CD4-positive, alpha-beta T cell treated with Interleukin-10 for 1 hour (primary cell): ENCODE results near the gene FAM184A.
"Not testable (repeated sequence)": the region's sequence is repeated elsewhere in the genome, so short reads cannot be mapped to it uniquely, and the experiment has no call there.

Source experiments
- DNase-seq: peaks from one replicate; pipeline ENCODE4 v3.0.0-alpha.2; 2020

FAM184A gene

DNA sequence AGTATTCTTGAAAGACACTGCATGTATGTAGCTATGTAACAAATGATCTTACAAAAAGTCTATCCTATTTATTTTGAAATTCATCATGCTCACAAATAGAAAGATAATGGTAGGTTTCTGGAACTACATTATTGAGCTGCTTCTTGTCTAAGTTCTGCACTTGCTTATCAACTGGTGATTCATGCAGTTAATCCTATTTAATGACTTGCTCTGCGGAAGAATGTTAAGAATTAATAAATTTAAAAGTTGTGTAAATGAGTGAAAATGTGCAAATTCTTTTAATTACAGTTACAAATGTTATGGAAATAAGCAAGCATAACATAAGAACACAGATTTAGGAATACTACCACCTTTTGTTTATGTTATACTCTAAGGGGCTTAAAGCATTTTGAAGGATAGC, 76.4 kb downstream of the FAM184A start:
- DNase-seq, result no peak

DNA sequence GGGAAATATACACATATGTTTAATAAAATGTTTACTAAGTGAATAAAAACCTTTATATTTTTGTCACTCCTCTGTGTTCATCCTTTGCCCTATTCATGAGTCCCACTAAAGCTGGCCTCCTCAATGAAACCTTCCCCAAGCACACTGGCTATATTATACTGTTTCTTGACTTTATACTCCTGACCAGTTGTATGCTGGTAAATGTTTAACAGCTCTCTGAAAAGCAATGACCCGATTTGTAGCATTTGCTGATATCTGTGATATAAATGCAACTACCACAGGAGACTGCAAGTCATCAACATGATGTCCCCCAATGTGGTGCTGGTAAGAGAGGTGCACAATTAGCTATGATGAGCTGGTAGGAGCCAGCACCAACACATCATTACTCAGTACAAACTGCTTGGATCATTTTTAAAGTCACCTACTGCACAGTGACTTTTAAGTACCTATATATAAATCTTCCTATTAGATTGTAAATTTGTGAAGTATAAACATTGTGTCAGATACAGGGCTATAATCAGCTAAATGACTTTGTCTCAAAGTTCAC, 78.9 kb downstream of the FAM184A start:
- no peak for DNase-seq

DNA sequence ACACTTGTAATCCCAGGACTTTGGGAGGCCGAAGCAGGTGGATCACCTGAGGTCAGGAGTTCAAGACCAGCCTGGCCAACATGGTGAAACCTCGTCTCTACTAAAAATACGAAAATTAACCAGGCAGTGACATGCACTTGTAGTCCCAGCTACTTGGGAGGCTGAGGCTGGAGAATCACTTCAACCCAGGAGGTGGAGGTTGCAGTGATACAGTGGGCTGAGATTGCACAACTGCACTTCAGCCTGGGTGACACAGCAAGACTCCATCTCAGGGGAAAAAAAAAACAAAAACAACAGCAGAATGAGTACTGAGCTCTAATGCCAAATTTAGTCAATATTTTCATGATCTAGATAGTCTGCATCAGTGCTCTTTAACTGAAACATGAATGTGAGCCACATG, 81.0 kb downstream of the FAM184A start:
- DNase-seq, result not testable (repeated sequence)

DNA sequence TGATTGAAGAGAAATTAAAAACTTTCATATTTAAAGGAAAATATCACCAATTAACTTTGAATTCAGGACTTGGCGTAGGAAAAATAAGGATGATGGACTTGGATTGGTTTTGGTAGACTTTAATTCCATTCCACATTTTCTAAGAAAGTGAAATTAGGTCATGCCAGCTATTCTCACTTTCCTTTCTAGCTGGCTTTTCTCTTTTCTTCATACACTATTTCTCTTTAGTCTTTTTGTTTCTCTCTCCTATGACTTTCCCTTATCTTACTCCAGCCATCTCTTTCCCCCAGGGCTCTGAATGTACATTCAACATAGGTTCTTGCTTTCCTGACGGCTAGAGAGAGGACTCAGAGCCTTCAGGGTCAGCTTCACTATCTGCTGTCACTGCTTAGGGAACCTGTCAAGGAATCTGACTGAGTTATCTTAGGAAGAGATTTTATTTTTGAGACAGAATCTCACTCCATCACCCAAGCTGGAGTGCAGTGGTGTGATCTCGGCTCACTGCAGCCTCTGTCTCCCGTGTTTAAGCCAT, 82.1 kb downstream of the FAM184A start:
- no peak for DNase-seq

DNA sequence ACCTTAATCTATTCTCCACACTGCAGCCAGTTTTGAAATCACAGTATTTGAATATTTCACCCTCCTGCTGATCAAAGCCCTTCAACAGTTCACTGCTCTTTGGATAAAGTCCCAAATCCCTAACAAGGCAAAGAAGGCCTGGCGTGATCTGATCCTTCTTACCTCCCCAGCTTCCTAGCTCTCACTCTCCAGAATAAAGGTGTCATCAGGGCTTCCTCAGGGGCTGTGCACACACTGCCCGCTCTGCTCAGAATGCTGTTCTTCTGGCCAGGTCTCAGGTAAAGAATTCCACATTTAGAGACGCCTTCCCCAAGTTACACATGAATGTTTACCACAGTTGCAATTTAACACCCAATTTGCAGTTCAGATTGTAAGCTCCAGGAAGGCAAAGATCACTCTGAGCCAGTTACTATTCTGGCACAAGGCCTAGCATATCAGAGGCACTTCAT, 84.6 kb downstream of the FAM184A start:
- no peak for DNase-seq

DNA sequence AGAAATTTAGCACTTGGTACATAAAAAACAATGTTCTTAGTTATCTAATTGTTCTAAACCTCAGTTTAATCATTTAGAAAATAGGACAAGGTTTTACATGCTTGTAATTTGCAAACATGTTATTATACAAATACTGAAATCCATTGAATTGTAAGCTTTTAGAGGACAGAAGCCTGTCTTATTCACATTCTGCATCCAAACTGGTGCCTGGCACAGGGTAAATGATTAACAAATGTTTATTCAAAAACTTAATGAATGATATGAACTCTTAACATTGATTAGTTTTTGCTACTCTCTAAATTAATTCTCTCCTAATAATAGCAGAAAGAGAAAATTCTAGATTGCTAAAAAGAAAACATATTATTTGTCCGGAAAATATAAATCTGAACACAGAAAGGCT, 85.1 kb downstream of the FAM184A start:
- no peak for DNase-seq

DNA sequence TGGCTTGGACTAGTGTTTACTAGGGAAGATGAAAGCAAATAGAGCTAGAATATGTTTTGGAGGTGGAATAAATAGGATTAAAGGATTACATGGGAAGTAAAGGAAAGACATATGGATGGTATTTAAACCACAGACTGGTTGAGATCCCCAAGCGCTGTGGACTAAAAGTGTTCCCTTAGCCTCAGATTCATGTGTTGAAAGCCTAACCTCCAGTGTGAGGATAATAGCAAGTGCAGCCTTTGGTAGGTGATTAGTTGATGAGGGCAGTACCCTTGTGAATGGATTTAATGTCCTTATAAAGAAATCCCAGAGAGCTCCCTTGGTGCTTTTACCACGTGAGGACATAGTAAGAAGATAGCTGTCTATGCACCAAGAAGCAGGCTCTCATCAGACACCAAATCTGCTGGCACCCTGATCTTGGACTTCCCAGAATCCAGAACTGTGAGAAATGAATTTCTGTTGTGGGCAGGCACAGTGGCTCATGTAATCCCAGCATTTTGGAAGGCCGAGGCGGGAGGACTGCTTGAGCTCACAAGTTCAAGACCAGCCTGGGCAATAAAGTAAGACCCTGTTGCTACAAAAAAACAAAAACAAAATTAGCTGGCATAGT, 86.2 kb downstream of the FAM184A start:
- no peak for DNase-seq

DNA sequence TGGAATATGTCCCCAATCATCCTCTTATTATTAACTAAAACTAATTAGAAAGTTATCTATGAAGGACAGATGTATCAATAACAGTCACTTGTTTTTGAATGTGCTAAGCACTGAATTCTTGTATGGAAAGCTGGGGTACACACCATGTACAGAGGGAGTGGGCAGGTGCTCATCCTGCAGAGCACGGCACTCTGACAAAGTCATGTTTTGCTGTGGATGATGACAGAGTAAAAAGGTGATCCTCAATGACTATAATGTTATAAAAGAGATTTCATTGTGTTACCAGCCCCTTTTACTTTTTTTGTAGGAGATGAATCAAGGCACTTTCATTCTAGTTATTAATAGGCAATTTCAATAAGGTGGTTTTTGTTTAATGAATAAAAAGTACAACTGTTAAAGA, 92.2 kb downstream of the FAM184A start:
- DNase-seq, result no peak

DNA sequence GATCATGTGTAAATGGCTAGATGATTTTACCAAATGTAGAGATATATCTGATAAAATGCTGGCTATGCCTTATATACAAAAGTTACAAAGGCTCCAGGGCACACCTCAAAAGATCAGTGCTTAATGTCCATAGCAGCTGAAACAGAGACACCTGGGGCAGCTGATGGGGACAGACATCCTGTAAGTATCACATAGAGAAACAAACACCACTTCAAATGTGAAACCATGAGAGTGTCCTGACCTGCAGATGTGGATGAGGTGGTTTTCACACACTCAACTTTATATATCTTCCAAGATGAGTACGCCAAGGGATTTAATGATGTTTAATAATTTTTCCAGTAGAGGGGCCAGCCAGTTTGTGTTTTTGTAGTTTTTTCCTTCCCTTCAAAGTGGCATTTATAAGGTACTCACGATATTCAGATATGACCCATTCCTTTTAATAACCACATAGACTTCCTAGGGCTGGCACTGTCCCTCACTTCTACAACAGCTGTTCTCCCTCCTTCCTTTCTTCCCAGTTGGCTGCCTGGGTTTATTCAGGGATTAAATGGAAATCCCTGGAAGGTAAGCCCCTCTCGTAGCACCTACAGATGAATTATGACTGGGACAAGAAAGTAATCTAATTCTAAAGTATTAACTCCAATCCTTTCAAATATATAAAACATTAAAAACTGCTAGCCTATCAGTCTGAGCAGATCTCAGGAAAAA, 93.2 kb downstream of the FAM184A start:
- no peak for DNase-seq

DNA sequence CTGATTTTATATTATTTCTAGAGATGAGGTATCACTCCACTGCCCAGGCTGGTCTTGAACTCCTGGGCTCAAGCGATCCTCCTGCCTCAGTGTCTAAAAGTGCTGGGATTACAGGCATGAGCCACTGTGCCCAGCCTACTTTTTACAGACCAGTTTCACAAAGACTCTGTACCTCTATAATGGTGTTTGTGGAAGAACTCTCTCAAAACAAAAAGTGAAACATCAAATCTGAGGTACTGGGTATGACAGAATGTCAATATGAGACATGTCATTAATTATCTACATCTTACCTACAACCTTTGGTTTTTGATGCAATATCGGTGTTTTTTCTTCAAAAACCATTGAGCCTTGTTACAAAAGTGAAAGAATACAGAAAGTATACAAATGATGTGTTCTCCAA, 94.1 kb downstream of the FAM184A start:
- no peak for DNase-seq

DNA sequence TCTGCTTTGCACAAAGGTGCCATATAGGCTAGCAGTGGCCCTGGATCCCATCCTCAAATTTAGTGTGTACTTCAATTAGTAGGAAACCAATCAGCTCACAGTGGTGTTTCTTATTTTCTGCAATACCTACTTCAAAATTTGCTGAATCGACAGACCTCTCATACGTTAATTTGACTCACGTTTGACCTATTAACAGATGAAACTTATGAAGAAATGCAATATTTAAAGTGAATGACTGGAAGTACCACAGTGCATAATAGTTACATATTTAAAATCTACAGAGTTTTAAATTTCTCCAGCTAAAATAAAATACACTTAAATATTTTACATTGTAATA, 95.9 kb downstream of the FAM184A start:
- DNase-seq, result no peak

DNA sequence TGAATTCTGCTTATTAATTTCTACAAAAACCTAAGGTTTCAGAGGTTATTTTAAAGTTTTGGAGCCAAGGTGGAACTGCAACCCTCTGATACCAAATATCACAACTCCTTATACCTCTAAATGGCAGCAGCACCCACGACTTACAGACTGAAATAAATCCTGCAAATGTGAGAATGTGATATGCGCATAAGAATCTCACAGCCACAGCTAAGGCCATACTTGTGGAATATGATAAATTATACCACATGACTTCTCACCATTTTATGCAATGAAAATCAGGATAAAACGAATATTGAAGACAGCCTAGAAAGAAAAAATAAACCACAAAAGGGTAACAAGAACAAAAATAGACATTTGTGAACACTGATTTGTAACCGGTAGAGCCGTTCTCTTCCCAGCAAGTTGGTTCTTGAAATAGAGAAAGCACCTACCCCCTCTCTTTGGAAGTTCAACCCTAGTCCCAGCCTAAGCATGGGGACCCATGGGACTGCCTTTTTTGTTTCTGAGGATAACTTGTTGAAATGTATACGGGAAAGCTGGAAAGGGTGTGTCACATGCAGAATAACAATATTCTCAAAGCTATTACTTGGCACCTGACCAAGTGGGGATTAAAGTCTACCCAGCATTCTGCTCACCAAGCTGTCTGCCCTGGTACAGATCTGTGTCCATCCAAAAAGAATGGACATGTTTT, 96.4 kb downstream of the FAM184A start:
- DNase-seq, result no peak

DNA sequence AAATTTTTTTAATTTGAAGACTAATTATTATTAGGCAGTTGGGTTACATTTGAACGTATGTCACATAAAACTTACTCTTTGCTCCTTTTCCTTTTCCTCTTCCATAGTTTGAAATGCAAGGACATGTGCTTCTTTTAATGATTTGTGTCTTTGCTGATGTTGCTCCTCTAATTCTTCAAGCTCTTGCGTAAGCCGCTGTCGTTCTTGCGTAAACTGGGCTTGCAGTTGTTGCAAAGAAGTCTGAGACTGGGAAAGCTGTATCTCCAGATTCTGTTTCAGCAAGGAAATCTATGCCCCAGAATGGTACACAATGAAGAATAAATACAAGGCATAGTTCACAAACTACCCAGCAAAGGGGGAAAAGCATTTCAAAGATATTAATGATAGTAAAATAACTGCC, 98.4 kb downstream of the FAM184A start:
- no peak for DNase-seq

DNA sequence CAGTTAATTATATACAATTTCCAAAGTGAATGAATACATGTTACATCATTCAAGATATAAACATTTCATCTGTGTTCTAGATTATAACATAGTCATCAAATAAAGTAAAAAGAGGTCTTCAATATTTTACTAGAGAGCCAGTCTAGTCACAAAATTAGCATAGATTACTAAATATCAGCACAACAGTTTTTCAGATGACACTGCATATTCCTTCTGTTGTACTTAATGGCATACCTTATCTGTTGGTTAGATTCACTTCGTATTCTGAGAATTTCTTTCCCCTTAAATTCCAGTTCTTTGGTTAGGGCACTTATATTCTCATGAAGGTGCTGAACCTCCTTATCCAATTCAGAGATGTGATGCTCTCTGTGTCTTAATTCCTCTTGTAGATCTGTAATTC, 103.7 kb downstream of the FAM184A start:
- no peak for DNase-seq

DNA sequence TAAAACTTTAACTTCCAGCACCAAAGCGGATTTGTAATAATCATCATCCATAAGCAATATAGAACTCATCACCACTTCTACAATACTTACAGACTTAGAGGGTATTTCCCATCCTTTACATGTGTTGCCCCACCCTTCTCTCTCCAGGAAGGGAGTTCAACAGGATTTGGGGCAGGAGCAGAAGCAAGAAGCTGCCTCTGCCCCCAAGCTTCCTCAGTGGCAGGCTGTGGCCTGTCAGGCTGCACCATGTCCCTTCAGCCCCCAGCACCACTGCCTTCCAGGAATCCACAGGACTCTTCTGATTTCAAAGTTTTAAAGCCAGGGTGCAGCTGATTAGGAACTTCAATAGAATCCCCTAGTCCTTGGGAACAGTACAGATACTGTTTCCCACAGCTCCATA, 106.8 kb downstream of the FAM184A start:
- DNase-seq, result no peak

DNA sequence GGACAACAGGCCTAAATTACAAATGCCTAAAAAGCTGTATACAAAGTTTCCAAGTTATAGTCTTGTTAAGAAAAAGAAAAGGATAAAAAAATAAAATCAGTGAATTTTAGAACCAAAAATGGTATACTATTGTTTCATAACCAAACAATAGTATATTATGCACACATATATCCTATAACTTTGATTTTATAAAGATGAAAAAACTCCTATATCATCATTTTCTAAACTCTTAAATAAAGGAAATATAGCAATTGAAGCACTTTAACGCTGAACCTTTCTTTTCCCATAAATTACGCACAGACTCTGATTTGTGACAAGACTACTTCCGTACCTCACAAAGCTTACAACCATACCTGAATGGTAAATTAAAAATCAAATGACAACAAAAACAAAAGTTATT, 107.6 kb downstream of the FAM184A start:
- no peak for DNase-seq

DNA sequence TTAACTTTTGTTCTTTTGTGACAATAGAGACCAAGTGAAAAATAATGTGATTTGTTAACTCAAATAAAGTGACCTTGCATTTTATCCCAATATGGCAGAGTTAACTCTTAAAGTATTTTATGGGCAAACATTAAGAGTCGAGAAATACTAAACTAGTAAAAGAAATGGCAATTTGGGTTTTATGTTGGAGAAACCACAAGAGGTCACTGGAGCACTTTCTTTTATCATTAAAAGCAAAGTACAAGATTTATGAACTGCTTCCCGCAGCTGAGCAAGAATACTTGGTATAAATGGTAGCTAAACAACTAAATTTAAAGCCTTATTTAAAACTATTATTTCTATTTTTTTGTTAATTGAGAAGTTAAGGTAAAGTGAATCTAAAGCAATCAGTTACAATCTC, 110.0 kb downstream of the FAM184A start:
- peak; percentile 13 for DNase-seq

DNA sequence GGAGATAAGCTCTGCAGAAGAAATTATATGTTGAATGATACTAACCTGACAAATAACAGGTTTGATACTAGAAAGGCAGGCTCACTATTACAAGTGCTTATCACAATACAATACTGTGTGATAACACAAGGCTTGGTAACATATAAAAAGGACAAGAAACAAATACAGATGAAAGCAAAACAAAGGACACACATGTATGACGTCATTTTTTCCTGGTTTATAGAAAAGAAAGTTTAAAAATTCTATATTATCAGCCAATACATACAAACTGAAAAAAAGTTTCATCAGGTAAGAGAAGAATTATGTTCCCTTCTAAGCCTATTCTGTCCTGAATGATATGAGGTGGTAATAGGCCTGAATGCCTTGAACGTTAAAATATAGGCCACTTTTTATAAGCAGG, 111.2 kb downstream of the FAM184A start:
- DNase-seq, result no peak

DNA sequence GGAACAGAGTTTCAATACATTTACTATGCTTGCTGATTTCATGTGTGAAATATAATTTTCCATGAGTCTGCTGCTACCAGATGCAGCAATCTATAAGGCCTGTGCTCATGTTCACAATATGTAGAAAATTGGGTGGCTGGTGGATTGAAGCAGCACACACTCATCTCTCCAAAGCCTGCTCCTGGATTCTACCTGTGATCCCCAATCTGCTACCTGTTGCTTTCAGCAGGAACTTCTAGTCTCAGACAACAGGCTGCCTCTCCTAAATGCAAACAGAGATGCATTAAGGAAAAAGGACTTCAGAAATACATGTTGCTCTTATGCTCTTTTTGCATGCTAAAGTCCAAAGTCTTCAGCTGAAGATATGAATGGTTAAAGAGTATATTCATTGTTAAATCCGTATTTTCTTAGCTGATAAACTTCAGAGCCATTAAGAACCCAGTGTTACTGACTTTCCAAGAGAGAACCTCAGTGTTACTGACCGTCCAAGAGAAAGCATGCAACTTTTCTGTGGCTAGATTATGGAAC, 112.6 kb downstream of the FAM184A start:
- no peak for DNase-seq

DNA sequence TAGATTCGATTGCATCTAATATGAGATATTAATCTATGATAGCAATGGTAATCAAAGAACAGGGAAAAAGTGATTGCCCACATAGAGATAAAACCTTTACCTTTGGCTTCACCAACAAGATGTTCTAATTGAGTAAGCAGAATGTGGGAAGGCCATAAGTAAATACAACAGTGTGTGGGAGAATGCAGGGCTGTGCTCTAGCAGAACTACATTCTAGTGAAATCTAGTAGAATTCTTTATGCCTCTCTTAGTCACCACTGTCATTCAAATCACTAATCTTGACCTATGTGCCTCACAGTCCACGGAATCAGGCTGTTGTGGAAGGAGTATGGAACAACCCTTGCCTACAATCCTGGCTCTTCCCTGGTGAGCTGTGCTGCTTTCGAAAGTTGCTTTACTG, 113.1 kb downstream of the FAM184A start:
- DNase-seq, result no peak

DNA sequence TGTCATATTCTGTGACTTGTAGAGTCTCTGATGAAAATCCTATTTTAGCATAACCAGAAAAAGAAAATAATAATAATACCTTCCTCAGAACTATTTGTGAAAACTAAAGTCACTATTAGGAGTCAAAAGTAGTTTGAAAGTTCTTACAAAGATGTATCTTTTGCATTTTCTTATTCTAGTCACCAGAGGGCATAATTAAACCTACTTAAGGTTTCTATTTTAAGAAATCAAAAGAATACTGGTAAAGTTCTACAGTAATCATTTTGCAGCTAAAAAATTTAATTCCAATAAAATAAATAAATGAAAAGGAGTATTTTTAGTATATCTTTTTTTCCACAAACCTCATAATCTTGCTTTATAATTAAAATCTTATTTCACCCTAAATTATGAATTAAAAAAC, 115.5 kb downstream of the FAM184A start:
- DNase-seq, result peak; percentile 15

DNA sequence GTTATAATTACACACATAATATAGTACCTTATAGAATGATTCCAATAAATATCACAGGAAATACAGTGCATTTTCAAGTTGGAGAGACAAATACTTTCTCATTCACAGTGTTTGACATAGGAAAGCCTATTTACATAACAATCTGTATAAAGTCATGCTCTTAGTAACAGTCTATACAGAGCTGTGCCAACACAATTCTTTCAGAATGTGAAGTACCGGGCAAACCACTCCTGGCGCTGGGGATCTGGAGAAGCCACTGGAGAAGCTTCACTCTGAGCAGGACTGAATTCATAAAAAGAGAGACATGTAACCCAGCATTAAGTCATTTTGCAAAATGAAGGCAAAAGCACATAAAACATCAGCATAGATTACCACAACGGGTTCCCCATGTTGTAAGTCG, 118.6 kb downstream of the FAM184A start:
- no peak for DNase-seq

DNA sequence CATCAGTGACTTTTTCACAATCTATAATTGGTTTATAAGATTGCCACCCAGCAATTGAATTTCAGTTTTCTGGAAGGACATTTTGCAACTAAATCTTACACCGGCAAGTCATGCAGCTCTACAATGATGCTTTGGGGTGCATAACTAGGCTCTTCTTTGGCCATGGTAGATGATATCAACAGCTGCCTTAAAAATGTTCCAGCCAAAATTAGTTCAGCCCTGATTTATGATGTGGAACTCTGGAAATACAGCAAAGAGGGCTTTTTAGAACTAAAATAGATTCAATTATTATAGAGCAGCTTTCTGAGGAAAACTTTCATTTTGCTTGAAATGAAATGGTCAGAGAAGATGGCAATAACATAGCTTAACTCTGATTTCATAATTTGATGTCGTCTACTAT, 125.1 kb downstream of the FAM184A start:
- no peak for DNase-seq

DNA sequence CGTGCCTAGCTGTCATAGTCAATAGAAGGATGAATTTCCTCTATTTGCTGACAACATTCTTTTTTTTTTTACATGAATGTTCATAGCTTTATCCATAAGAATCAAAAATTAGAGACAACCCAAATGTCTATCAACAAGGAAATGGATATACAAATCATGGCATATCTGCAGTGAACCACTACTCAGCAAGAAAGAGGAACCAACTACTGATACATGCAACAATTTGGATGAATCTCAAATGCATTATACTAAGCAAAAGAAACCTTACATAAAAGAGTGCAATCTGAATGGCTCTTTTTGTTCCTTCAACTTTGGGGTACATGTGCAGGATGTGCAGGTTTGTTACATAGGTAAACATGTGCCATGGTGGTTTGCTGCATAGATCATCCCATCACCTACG, 125.8 kb downstream of the FAM184A start:
- no peak for DNase-seq
